Right lobe of liver (tissue), 6 donors: ENCODE results near the gene CCDC33. TPM values are rescaled to one million over a fixed set of nuclear protein-coding genes. Genes with fewer than 3 reads are reported as not detected.

Experiments used
- ATAC-seq, 4 donors: fragments of 200-7000 bp; cut with Tn5 transposase; one replicate each; pipeline ENCODE4 v1.9.1; 2020; ENCODE audit warnings: mild to moderate bottlenecking in 4 of 4, moderate library complexity in 4 of 4
- DNase-seq, 3 donors: peaks; one replicate each; pipeline ENCODE4 v3.0.0-alpha.2; 2020
- H3K27ac ChIP-seq, 3 donors: fragments of 200-600 bp; one replicate each; pipeline ENCODE4 v1.8.0; 2022
- H3K27me3 ChIP-seq, 2 donors: fragments of 200-600 bp; one replicate each; pipeline ENCODE4 v1.8.0; 2022
- H3K36me3 ChIP-seq, 4 donors: fragments of 200-600 bp; sonication (generic) in 1 of 4; one replicate each; pipeline versions ENCODE4 v1.5.1 to v1.8.0; 2017 to 2022; ENCODE audit warnings: control low read depth in 1 of 4
- H3K4me1 ChIP-seq, 4 donors: fragments of 200-600 bp; sonication (generic) in 1 of 4; one replicate each; pipeline versions ENCODE4 v1.5.1 to v1.8.0; 2017 to 2022; ENCODE audit warnings: control low read depth in 1 of 4
- H3K4me3 ChIP-seq, 3 donors: fragments of 200-600 bp; one replicate each; pipeline ENCODE4 v1.8.0; 2022
- H3K9me3 ChIP-seq, 4 donors: fragments of 200-600 bp; sonication (generic) in 1 of 4; one replicate each; pipeline versions ENCODE4 v1.5.1 to v1.8.0; 2017 to 2022; ENCODE audit warnings: control low read depth in 1 of 4
- POLR2A ChIP-seq: fragments of 450-650 bp; IDR thresholded peaks from one replicate; pipeline ENCODE4 v1.6.1; 2017; ENCODE audit warnings: antibody characterized with exemption, mild to moderate bottlenecking
- WGBS: methylation state at CpG from one replicate; pipeline ENCODE4 v1.1.6; 2018; ENCODE audit warnings: low coverage, low lambda C conversion rate; ENCODE audit not compliant: insufficient coverage; ENCODE audit errors: missing lambda C conversion rate; 5-methylcytosine and 5-hydroxymethylcytosine counted together
- intact Hi-C, 2 donors: fragments of 100-400 bp; cut with DNase I; formaldehyde crosslinking; loops; one replicate each; pipeline versions ENCODE4 v1.11.2 to v1.14.1; 2022
- total RNA-seq, 6 experiments: library from RNA; depleted of rRNA in 2 of 6; stranded (reverse); fragments of >200 nt in 2 of 6; fragmentation: NEBNext Ultra II Directional in 3 of 6; extraction: Animal tissue kit (Norgen Biotek cat#: 25700) in 3 of 6; gene quantifications; one replicate each; pipeline versions ENCODE4 v1.1.0 to v1.2.4, GENCODE V29; 2016 to 2023
- TF ChIP-seq, protein P1 (sequence below), 4 donors: fragments of 200-600 bp in 3 of 4; fragments of 450-650 bp in 1 of 4; IDR thresholded peaks; one replicate each; pipeline versions ENCODE4 v1.5.1 to v1.8.0; 2016 to 2022; ENCODE audit warnings: antibody characterized with exemption in 4 of 4, mild to moderate bottlenecking in 2 of 4
- donor health status: DM: no; HTN: yes; CAD: no.
- donor health status: DM: no; HTN: no; CAD: no.
- donor health status: DM: no; HTN: no; CAD: no.
- donor health status: DM: no; HTN: yes; CAD: no.
- donor health status: DM: no; HTN: yes; CAD: no.

Gene CCDC33
- total RNA-seq, 6 experiments from 2014 or later = not detected

- Histone ChIP-seq H3K4me1 (no peaks in the 10 kb centered on the region), H3K4me3 (no peak overlapping the region), H3K9me3 (no peaks in the 10 kb centered on the region), H3K27me3 (no peaks in the 10 kb centered on the region), H3K36me3 (no peaks in the 10 kb centered on the region), H3K27ac (no peak overlapping the region)
- WGBS = 46% methylated on average over 3 of the region's 12 CpGs
- no peak for DNase-seq
- TF ChIP-seq, protein P1, sequence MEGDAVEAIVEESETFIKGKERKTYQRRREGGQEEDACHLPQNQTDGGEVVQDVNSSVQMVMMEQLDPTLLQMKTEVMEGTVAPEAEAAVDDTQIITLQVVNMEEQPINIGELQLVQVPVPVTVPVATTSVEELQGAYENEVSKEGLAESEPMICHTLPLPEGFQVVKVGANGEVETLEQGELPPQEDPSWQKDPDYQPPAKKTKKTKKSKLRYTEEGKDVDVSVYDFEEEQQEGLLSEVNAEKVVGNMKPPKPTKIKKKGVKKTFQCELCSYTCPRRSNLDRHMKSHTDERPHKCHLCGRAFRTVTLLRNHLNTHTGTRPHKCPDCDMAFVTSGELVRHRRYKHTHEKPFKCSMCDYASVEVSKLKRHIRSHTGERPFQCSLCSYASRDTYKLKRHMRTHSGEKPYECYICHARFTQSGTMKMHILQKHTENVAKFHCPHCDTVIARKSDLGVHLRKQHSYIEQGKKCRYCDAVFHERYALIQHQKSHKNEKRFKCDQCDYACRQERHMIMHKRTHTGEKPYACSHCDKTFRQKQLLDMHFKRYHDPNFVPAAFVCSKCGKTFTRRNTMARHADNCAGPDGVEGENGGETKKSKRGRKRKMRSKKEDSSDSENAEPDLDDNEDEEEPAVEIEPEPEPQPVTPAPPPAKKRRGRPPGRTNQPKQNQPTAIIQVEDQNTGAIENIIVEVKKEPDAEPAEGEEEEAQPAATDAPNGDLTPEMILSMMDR (IDR thresholded peaks at IDR 0.05) = no peak
- no peak for TF ChIP-seq POLR2A
- no peak for ATAC-seq
- intact Hi-C loops = no loop called here
Observed at GRCh38 chr15:74259821-74260607, 23.9 kb downstream of the CCDC33 start.

- H3K36me3 ChIP-seq = no peaks in the 10 kb centered on the region
- ATAC-seq (no peak), DNase-seq (no peak)
- H3K4me3 ChIP-seq = no peak overlapping the region
- TF ChIP-seq, protein P1 (IDR thresholded peaks at IDR 0.05) = no peak
- TF ChIP-seq POLR2A = no peak
- no peaks in the 10 kb centered on the region for H3K27me3 ChIP-seq
- H3K4me1 ChIP-seq = no peaks in the 10 kb centered on the region
- no peak overlapping the region for H3K27ac ChIP-seq
- 60% methylated on average over 1 of the region's 3 CpGs for WGBS
- H3K9me3 ChIP-seq = no peaks in the 10 kb centered on the region
- intact Hi-C loops = no loop called here
Observed at GRCh38 chr15:74261041-74261440, 24.9 kb downstream of the CCDC33 start.

DNA sequence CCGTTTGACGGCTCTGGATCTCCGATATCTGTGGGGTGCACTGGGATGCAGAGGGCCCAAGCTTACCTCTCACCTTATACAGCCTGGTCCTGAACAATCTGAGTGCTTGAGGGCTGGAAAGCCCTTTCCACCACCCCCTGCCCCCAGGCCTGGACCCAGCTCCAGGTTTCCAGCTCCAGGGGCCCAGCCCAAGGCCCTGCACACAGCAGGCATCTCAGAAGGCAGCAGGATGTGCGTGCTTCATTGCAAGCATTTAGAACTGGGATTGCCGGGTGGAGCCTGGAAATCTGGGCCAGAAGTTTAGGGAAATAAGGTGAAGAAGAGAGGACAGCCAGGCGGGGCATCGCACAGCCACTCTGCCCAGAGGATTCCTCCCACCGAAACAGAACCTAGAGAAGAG, 25.6 kb downstream of the CCDC33 start:
- TF ChIP-seq, protein P1 (IDR thresholded peaks at IDR 0.05) = no peak
- no peak for TF ChIP-seq POLR2A
- DNase-seq (no peak), ATAC-seq (no peak)
- H3K4me1 ChIP-seq = no peaks in the 10 kb centered on the region
- 43% methylated on average over 3 of the region's 8 CpGs for WGBS
- H3K27ac ChIP-seq = no peak overlapping the region
- intact Hi-C loops = no loop called here
- H3K4me3 ChIP-seq = no peak overlapping the region
- no peaks in the 10 kb centered on the region for H3K9me3 ChIP-seq
- no peaks in the 10 kb centered on the region for H3K36me3 ChIP-seq
- H3K27me3 ChIP-seq = no peaks in the 10 kb centered on the region

GRCh38 chr15:74262151-74262550, 26.0 kb downstream of the CCDC33 start:
- TF ChIP-seq POLR2A = no peak
- TF ChIP-seq, protein P1 (IDR thresholded peaks at IDR 0.05) = no peak
- intact Hi-C loops = no loop called here
- Histone ChIP-seq H3K4me3 (no peak overlapping the region), H3K27ac (no peak overlapping the region), H3K9me3 (no peaks in the 10 kb centered on the region), H3K36me3 (no peaks in the 10 kb centered on the region), H3K4me1 (no peaks in the 10 kb centered on the region), H3K27me3 (no peaks in the 10 kb centered on the region)
- ATAC-seq (no peak), DNase-seq (no peak)
- WGBS = no CpG with 5 or more reads among the region's 2 CpGs
